GM23338 (cell line): ENCODE results near the gene GOLM1. TPM values are rescaled to one million over a fixed set of nuclear protein-coding genes. Genes with fewer than 3 reads are reported as not detected.

Experiments
- ATAC-seq: fragments of 200-7000 bp; cut with Tn5 transposase; 3 replicates; pipeline ENCODE4 v1.9.1; 2020
- DNase-seq: peaks from one replicate; pipeline ENCODE4 v3.0.0-alpha.2; 2015; ENCODE audit warnings: low spot score
- H2AFZ ChIP-seq: fragments of 200-600 bp; sonication (generic); 2 replicates; pipeline ENCODE4 v1.8.0; 2016; ENCODE audit warnings: antibody characterized with exemption, mild to moderate bottlenecking, moderate library complexity
- H3F3A ChIP-seq: fragments of 200-600 bp; sonication (generic); replicated peaks from 2 replicates; pipeline ENCODE4 v1.8.0; 2017; ENCODE audit warnings: antibody characterized with exemption, mixed run types, low read depth
- H3K27ac ChIP-seq: fragments of 200-600 bp; sonication (generic); 2 replicates; pipeline ENCODE4 v1.6.1; 2016; ENCODE audit warnings: low read depth
- H3K27me3 ChIP-seq: fragments of 200-600 bp; sonication (generic); 2 replicates; pipeline ENCODE4 v1.8.0; 2016; ENCODE audit warnings: mild to moderate bottlenecking, mixed run types, moderate library complexity; ENCODE audit not compliant: insufficient read depth
- H3K36me3 ChIP-seq: fragments of 200-600 bp; sonication (generic); 2 replicates; pipeline ENCODE4 v1.8.0; 2016; ENCODE audit warnings: mild to moderate bottlenecking; ENCODE audit not compliant: insufficient read depth
- H3K4me1 ChIP-seq: fragments of 200-600 bp; sonication (generic); 2 replicates; pipeline ENCODE4 v1.8.0; 2016; ENCODE audit warnings: mild to moderate bottlenecking, moderate library complexity; ENCODE audit not compliant: insufficient read depth
- H3K4me2 ChIP-seq: fragments of 200-600 bp; sonication (generic); 2 replicates; pipeline ENCODE4 v1.7.1; 2017; ENCODE audit warnings: mixed run types
- H3K4me3 ChIP-seq: fragments of 200-600 bp; sonication (generic); 2 replicates; pipeline ENCODE4 v1.6.1; 2016; ENCODE audit warnings: mixed run types
- H3K79me2 ChIP-seq: fragments of 200-600 bp; sonication (generic); replicated peaks from 2 replicates; pipeline ENCODE4 v1.8.0; 2017; ENCODE audit warnings: mild to moderate bottlenecking; ENCODE audit not compliant: insufficient read depth
- H3K9me2 ChIP-seq: fragments of 200-600 bp; sonication (generic); 2 replicates; pipeline ENCODE4 v1.8.0; 2017; ENCODE audit not compliant: insufficient read depth
- H4K20me1 ChIP-seq: fragments of 200-600 bp; sonication (generic); replicated peaks from 2 replicates; pipeline ENCODE4 v1.8.0; 2017; ENCODE audit warnings: mild to moderate bottlenecking; ENCODE audit not compliant: insufficient read depth
- H3K27ac Mint-ChIP-seq: 2 replicates; pipeline ENCODE4 v1.8.0; 2020; ENCODE audit warnings: inconsistent platforms, mild to moderate bottlenecking, moderate library complexity, mixed read lengths
- H3K27me3 Mint-ChIP-seq: 3 replicates; pipeline ENCODE4 v1.8.0; 2022; ENCODE audit warnings: low read depth, mild to moderate bottlenecking, moderate library complexity, mixed read lengths, inconsistent platforms; ENCODE audit not compliant: insufficient read depth, poor library complexity
- H3K36me3 Mint-ChIP-seq: 3 replicates; pipeline ENCODE4 v1.8.0; 2021; ENCODE audit warnings: low read depth, mild to moderate bottlenecking, inconsistent platforms, moderate library complexity, mixed read lengths
- H3K4me1 Mint-ChIP-seq: 3 replicates; pipeline ENCODE4 v1.8.0; 2020; ENCODE audit warnings: mild to moderate bottlenecking, inconsistent platforms, mixed read lengths
- H3K4me3 Mint-ChIP-seq: 3 replicates; pipeline ENCODE4 v1.8.0; 2021; ENCODE audit warnings: moderate library complexity, mild to moderate bottlenecking, inconsistent platforms, mixed read lengths
- H3K9me3 Mint-ChIP-seq: 3 replicates; pipeline ENCODE4 v1.8.0; 2020; ENCODE audit warnings: moderate library complexity, mild to moderate bottlenecking, inconsistent platforms, mixed read lengths
- CREB1 ChIP-seq: fragments of 250-450 bp; sonication (Bioruptor Pico); IDR thresholded peaks from 2 replicates; pipeline ENCODE4 v1.5.0; 2020; ENCODE audit warnings: low read depth, mild to moderate bottlenecking, moderate library complexity
- CTCF ChIP-seq, 2 experiments: fragments of 200-600 bp in 1 of 2; sonication (generic) in 1 of 2; conservative IDR thresholded peaks; 2 replicates each; pipeline versions ENCODE4 v1.5.1 to v1.6.1; 2016 to 2017; ENCODE audit warnings: antibody characterized with exemption in 2 of 2, low read depth in 2 of 2, mild to moderate bottlenecking in 2 of 2, moderate library complexity in 1 of 2
- EZH2 ChIP-seq: fragments of 200-600 bp; sonication (generic); IDR thresholded peaks from one replicate; pipeline ENCODE4 v1.8.0; 2017; ENCODE audit warnings: antibody characterized with exemption, mild to moderate bottlenecking, low read depth; ENCODE audit not compliant: unreplicated experiment
- EZH2phosphoT487 ChIP-seq: fragments of 200-600 bp; sonication (generic); IDR thresholded peaks from one replicate; pipeline ENCODE4 v1.8.1; 2018; ENCODE audit warnings: antibody characterized with exemption; ENCODE audit not compliant: unreplicated experiment
- JUNB ChIP-seq: IDR thresholded peaks from one replicate; pipeline ENCODE4 v1.6.1; 2016; ENCODE audit warnings: antibody characterized with exemption; ENCODE audit not compliant: unreplicated experiment
- NANOG ChIP-seq: IDR thresholded peaks from 2 replicates; pipeline ENCODE4 v1.6.1; 2016; ENCODE audit warnings: antibody characterized with exemption, borderline replicate concordance
- POLR2AphosphoS5 ChIP-seq: IDR thresholded peaks from 2 replicates; pipeline ENCODE4 v1.6.1; 2016; ENCODE audit warnings: antibody characterized with exemption, low read depth
- REST ChIP-seq: IDR thresholded peaks from one replicate; pipeline ENCODE4 v1.6.1; 2018; ENCODE audit warnings: antibody characterized with exemption; ENCODE audit not compliant: unreplicated experiment
- STAT1 ChIP-seq: IDR thresholded peaks from one replicate; pipeline ENCODE4 v1.6.1; 2016; ENCODE audit warnings: antibody characterized with exemption; ENCODE audit not compliant: unreplicated experiment
- ZNF114 ChIP-seq: fragments of 250-450 bp; sonication (Bioruptor Pico); IDR thresholded peaks from 2 replicates; pipeline ENCODE4 v1.5.0; 2020; ENCODE audit warnings: mild to moderate bottlenecking, moderate library complexity
- ZNF331 ChIP-seq: fragments of 250-450 bp; sonication (Bioruptor Pico); IDR thresholded peaks from 2 replicates; pipeline ENCODE4 v1.5.0; 2020; ENCODE audit warnings: low read depth, mild to moderate bottlenecking, moderate library complexity
- polyA plus RNA-seq: library from polyadenylated mRNA; unstranded; fragments of >200 nt; fragmentation: Nextera tagmentation; extraction: Ambion mirVana; gene quantifications from 2 replicates; pipeline ENCODE4 v1.2.1, GENCODE V29; 2016
- total RNA-seq: library from RNA; depleted of rRNA; stranded (reverse); fragments of >200 nt; shearing (Covaris generic); gene quantifications from 2 replicates; pipeline ENCODE4 v1.2.3, GENCODE V29; 2014
- TF ChIP-seq, protein P1 (sequence below): IDR thresholded peaks from 2 replicates; pipeline ENCODE4 v1.6.1; 2016; ENCODE audit warnings: antibody characterized with exemption
- TF ChIP-seq, protein P2 (sequence below): fragments of 250-450 bp; sonication (Bioruptor Pico); IDR thresholded peaks from 2 replicates; pipeline ENCODE4 v1.5.0; 2020; ENCODE audit warnings: mild to moderate bottlenecking, moderate library complexity

GOLM1 gene
- total and polyA plus RNA-seq, 2 experiments from 2014 or later = 58.3 to 92.4 TPM

DNA sequence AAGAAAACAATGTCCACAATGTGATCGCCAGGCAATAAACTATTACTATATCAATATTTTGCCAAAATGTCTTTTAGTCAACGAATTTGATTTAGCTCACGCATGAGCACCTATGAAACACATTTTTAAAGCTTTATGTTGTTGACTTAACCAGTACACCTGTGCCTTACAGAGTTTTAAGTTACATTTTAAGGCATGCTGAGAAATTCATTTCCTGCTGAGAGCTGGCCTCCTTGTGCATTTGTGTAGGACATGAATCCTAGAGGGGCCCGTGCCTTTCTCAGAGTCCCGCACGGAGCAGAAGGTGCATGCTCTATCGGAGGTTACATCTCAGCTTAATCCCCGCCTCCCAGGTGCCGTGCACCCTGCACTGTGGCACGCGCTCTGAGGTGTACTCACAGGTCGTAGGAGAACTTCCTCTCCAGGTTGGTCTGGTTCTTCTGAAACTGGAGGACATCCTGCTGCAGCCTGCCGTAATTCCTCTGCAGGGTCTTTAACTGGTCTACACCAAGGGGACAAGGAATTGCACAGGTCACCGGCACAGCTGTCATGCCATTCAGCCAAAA lies 53.2 kb downstream of the GOLM1 start:
- Histone ChIP-seq H3K79me2 (no peaks in the 10 kb centered on the region), H2AFZ (no peak overlapping the region), H3F3A (no peaks in the 10 kb centered on the region), H3K9me2 (no peaks in the 10 kb centered on the region), H3K27me3 (no peaks in the 10 kb centered on the region), H3K4me1 (no peaks in the 10 kb centered on the region), H3K36me3 (no peaks in the 10 kb centered on the region; the same call in 1 of the 2 replicates), H3K4me2 (no peak overlapping the region), H3K4me3 (no peak overlapping the region), H3K27ac (no peak overlapping the region), H4K20me1 (peaks cover 4% of the 10 kb centered on the region; the same call in 1 of the 2 replicates)
- ATAC-seq = peak; percentile 30; the same call in 1 of the 3 replicates
- H3K4me1 Mint-ChIP-seq = no peaks in the 10 kb centered on the region; the same call in 2 of the 3 replicates
- H3K4me3 Mint-ChIP-seq = no peak overlapping the region
- TF ChIP-seq EZH2 (no peak), NANOG (no peak), ZNF331 (no peak), CREB1 (CRISPR knock-in tag) (no peak), JUNB (no peak), CTCF (conservative IDR thresholded peaks at IDR 0.05; ENCODE audit: low read depth in 2 of 2) (no peak), POLR2AphosphoS5 (no peak), ZNF114 (no peak), STAT1 (no peak), REST (no peak), EZH2phosphoT487 (no peak)
- TF ChIP-seq, protein P1, sequence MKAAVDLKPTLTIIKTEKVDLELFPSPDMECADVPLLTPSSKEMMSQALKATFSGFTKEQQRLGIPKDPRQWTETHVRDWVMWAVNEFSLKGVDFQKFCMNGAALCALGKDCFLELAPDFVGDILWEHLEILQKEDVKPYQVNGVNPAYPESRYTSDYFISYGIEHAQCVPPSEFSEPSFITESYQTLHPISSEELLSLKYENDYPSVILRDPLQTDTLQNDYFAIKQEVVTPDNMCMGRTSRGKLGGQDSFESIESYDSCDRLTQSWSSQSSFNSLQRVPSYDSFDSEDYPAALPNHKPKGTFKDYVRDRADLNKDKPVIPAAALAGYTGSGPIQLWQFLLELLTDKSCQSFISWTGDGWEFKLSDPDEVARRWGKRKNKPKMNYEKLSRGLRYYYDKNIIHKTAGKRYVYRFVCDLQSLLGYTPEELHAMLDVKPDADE = no peak
- TF ChIP-seq, protein P2, sequence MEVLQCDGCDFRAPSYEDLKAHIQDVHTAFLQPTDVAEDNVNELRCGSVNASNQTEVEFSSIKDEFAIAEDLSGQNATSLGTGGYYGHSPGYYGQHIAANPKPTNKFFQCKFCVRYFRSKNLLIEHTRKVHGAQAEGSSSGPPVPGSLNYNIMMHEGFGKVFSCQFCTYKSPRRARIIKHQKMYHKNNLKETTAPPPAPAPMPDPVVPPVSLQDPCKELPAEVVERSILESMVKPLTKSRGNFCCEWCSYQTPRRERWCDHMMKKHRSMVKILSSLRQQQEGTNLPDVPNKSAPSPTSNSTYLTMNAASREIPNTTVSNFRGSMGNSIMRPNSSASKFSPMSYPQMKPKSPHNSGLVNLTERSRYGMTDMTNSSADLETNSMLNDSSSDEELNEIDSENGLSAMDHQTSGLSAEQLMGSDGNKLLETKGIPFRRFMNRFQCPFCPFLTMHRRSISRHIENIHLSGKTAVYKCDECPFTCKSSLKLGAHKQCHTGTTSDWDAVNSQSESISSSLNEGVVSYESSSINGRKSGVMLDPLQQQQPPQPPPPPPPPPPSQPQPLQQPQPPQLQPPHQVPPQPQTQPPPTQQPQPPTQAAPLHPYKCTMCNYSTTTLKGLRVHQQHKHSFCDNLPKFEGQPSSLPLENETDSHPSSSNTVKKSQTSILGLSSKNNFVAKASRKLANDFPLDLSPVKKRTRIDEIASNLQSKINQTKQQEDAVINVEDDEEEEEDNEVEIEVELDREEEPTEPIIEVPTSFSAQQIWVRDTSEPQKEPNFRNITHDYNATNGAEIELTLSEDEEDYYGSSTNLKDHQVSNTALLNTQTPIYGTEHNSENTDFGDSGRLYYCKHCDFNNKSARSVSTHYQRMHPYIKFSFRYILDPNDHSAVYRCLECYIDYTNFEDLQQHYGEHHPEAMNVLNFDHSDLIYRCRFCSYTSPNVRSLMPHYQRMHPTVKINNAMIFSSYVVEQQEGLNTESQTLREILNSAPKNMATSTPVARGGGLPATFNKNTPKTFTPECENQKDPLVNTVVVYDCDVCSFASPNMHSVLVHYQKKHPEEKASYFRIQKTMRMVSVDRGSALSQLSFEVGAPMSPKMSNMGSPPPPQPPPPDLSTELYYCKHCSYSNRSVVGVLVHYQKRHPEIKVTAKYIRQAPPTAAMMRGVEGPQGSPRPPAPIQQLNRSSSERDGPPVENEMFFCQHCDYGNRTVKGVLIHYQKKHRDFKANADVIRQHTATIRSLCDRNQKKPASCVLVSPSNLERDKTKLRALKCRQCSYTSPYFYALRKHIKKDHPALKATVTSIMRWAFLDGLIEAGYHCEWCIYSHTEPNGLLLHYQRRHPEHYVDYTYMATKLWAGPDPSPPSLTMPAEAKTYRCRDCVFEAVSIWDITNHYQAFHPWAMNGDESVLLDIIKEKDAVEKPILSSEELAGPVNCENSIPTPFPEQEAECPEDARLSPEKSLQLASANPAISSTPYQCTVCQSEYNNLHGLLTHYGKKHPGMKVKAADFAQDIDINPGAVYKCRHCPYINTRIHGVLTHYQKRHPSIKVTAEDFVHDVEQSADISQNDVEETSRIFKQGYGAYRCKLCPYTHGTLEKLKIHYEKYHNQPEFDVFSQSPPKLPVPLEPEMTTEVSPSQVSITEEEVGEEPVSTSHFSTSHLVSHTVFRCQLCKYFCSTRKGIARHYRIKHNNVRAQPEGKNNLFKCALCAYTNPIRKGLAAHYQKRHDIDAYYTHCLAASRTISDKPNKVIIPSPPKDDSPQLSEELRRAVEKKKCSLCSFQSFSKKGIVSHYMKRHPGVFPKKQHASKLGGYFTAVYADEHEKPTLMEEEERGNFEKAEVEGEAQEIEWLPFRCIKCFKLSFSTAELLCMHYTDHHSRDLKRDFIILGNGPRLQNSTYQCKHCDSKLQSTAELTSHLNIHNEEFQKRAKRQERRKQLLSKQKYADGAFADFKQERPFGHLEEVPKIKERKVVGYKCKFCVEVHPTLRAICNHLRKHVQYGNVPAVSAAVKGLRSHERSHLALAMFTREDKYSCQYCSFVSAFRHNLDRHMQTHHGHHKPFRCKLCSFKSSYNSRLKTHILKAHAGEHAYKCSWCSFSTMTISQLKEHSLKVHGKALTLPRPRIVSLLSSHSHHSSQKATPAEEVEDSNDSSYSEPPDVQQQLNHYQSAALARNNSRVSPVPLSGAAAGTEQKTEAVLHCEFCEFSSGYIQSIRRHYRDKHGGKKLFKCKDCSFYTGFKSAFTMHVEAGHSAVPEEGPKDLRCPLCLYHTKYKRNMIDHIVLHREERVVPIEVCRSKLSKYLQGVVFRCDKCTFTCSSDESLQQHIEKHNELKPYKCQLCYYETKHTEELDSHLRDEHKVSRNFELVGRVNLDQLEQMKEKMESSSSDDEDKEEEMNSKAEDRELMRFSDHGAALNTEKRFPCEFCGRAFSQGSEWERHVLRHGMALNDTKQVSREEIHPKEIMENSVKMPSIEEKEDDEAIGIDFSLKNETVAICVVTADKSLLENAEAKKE (CRISPR knock-in tag) = no peak
- no peak overlapping the region; the same call in 1 of the 2 replicates for H3K27ac Mint-ChIP-seq
- no peaks in the 10 kb centered on the region for H3K9me3 Mint-ChIP-seq
- no peaks in the 10 kb centered on the region; the same call in 2 of the 3 replicates for H3K36me3 Mint-ChIP-seq
- no peak for DNase-seq
- peaks cover 2% of the 10 kb centered on the region for H3K27me3 Mint-ChIP-seq
